ENCODE measurements around the gene SGO1. TPM values are rescaled to one million over a fixed set of nuclear protein-coding genes. Genes with fewer than 3 reads are reported as not detected.

SGO1 gene
- total RNA-seq (2021; ENCODE audit: unreplicated experiment) (14.8 TPM), Bru-seq, nascent RNA (percentile 81 among the genes with signal in this experiment), BruChase-seq, experiment 1, labeled RNA remaining after a 2-hour chase (percentile 84 among the genes with signal in this experiment), BruChase-seq, experiment 2, labeled RNA remaining after a 6-hour chase (percentile 85 among the genes with signal in this experiment)
- 4.3 TPM for polyA plus RNA-seq (2012; ENCODE audit: insufficient read length)
- long read RNA-seq, transcript SGO1-209 (7 exons, 2,266 nt), result major isoform, 7 of 35 reads
- long read RNA-seq, partial matches to known transcripts, result 12 of 35 reads
- long read RNA-seq, other reads (novel, unspliced or antisense), result 6 of 35 reads

DNA sequence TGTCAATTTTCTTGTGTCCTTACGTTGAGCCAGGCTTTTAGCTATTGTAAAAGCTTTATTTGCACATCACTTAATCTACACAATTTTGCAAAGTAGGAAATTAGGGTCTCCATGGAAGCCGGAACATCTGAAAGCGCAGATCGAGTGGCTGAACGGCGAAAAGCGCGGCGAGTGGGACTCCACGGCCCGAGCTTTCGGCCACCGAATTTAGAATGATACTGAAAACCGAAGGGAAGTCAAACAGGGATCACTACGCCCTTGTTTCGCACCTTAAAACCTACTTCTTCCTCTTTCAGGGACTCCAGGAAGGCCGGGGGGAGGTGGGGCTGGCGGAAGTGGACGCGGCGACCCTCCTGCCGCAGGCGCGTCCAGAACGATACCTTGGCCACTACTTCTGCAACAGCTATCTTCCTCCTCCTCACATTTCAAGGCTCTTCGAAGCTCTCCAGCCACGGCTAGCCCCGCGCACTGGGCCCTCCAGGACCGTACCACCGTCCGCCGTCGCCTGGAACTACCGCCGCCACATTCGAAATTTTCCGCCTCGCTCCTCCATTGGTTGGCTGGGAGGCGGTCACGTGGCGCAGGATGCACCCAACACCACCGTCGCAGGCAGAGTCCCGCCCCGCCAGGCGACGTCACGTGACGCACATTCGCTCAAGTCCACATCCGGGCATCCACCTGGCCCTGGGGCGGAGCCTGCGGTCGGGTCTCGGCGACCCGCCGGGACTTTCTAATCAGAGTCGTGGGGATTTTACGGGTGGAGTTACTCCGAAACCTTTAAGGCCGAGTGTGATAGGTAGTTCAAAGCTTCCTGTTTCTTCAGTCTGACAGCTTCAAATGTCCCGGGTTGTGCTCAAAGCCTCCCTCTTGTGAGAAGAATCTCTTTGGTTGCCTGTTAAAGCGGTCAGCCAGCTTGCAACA is at the start of gene SGO1:
TSS of gene SGO1 (minus strand) at position 528 of the 921 bp plus-strand sequence. CDS start 2,179 bp downstream, outside the sequence.
- H3K4me3 ChIP-seq (ENCODE audit: low read depth in 2 of 2, low read length in 2 of 2), result peak within 1 kb of the TSS; percentile 94 to 98
- ChIA-PET POLR2A (no interaction called here), CTCF (no interaction called here)
- intact Hi-C loops (cut with micrococcal nuclease; ENCODE audit: unreplicated experiment), result no loop called here
- peak within 1 kb of the TSS; percentile 94 for H3K27ac ChIP-seq (ENCODE audit: low read length)
- H3K9me3 ChIP-seq (ENCODE audit: control insufficient read depth, insufficient read depth, low read depth, low read length), result no peaks in the 10 kb centered on the region
- no peaks in the 10 kb centered on the region for H3K27me3 ChIP-seq (ENCODE audit: control insufficient read depth, insufficient read depth, low read length)
- no peak for TF ChIP-seq CTCF (IDR thresholded peaks at IDR 0.05)
- TF ChIP-seq TCF7L2 (IDR thresholded peaks at IDR 0.05; ENCODE audit: low read depth, low read length), result no peak
- peak; percentile 85 for TF ChIP-seq POLR2AphosphoS5 (IDR thresholded peaks at IDR 0.05; ENCODE audit: low read depth, low read length)
- TF ChIP-seq, protein P1, sequence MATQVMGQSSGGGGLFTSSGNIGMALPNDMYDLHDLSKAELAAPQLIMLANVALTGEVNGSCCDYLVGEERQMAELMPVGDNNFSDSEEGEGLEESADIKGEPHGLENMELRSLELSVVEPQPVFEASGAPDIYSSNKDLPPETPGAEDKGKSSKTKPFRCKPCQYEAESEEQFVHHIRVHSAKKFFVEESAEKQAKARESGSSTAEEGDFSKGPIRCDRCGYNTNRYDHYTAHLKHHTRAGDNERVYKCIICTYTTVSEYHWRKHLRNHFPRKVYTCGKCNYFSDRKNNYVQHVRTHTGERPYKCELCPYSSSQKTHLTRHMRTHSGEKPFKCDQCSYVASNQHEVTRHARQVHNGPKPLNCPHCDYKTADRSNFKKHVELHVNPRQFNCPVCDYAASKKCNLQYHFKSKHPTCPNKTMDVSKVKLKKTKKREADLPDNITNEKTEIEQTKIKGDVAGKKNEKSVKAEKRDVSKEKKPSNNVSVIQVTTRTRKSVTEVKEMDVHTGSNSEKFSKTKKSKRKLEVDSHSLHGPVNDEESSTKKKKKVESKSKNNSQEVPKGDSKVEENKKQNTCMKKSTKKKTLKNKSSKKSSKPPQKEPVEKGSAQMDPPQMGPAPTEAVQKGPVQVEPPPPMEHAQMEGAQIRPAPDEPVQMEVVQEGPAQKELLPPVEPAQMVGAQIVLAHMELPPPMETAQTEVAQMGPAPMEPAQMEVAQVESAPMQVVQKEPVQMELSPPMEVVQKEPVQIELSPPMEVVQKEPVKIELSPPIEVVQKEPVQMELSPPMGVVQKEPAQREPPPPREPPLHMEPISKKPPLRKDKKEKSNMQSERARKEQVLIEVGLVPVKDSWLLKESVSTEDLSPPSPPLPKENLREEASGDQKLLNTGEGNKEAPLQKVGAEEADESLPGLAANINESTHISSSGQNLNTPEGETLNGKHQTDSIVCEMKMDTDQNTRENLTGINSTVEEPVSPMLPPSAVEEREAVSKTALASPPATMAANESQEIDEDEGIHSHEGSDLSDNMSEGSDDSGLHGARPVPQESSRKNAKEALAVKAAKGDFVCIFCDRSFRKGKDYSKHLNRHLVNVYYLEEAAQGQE (IDR thresholded peaks at IDR 0.05; ENCODE audit: insufficient read depth in 1 of 2, low read depth in 2 of 2, low read length in 1 of 2), result no peak; a peak in 1 of 4 replicates
- TF ChIP-seq SIN3A (IDR thresholded peaks at IDR 0.05; ENCODE audit: borderline replicate concordance, insufficient read depth, low read depth, low read length), result peak; percentile 96
- BruUV-seq (replicated peaks), result TSS peak; percentile 92
- ATAC-seq (peak; percentile 100), DNase-seq (ENCODE audit: low read depth, low spot score) (peak; percentile 70)
- H3K4me1 ChIP-seq (ENCODE audit: control insufficient read depth, insufficient read depth, low read length), result peaks cover 3% of the 10 kb centered on the region; the same call in 1 of the 2 replicates
- in situ Hi-C loops (cut with HindIII; ENCODE audit: low pct_unique_long_range_greater_than_20kb, low sequenced_read_pairs), result no loop called here
- peaks cover 5% of the 10 kb centered on the region for H3K36me3 ChIP-seq (ENCODE audit: control insufficient read depth, insufficient read depth, low read length)

GRCh38 chr3:20235796-20236195 is 49.8 kb upstream of the SGO1 start:
- intact Hi-C loops (cut with micrococcal nuclease; ENCODE audit: unreplicated experiment) (no loop called here), in situ Hi-C loops (cut with HindIII; ENCODE audit: low pct_unique_long_range_greater_than_20kb, low sequenced_read_pairs) (no loop called here)
- Histone ChIP-seq H3K4me1 (ENCODE audit: control insufficient read depth, insufficient read depth, low read length) (no peaks in the 10 kb centered on the region), H3K4me3 (ENCODE audit: low read depth in 2 of 2, low read length in 2 of 2) (no peak overlapping the region), H3K27ac (ENCODE audit: low read length) (no peak overlapping the region), H3K27me3 (ENCODE audit: control insufficient read depth, insufficient read depth, low read length) (no peaks in the 10 kb centered on the region), H3K9me3 (ENCODE audit: control insufficient read depth, insufficient read depth, low read depth, low read length) (no peaks in the 10 kb centered on the region), H3K36me3 (ENCODE audit: control insufficient read depth, insufficient read depth, low read length) (no peaks in the 10 kb centered on the region)
- ATAC-seq, result no peak
- no peak for DNase-seq (ENCODE audit: low read depth, low spot score)
- POLR2A ChIA-PET, result no interaction called here
- BruUV-seq (replicated peaks), result no TSS peak
- no peak for TF ChIP-seq CTCF (IDR thresholded peaks at IDR 0.05)
- no peak for TF ChIP-seq SIN3A (IDR thresholded peaks at IDR 0.05; ENCODE audit: borderline replicate concordance, insufficient read depth, low read depth, low read length)
- TF ChIP-seq, protein P1 (IDR thresholded peaks at IDR 0.05; ENCODE audit: insufficient read depth in 1 of 2, low read depth in 2 of 2, low read length in 1 of 2), result no peak
- no peak for TF ChIP-seq POLR2AphosphoS5 (IDR thresholded peaks at IDR 0.05; ENCODE audit: low read depth, low read length)
- no peak for TF ChIP-seq TCF7L2 (IDR thresholded peaks at IDR 0.05; ENCODE audit: low read depth, low read length)
- CTCF ChIA-PET, result no interaction called here
